GM12891 (cell line): ENCODE measurements around the gene FCGR3A.
"Not testable (repeated sequence)": the region's sequence is repeated elsewhere in the genome, so short reads cannot be mapped to it uniquely, and the experiment has no call there.

Source experiments
- DNase-seq: peaks from one replicate; pipeline ENCODE4 v3.0.0; 2011; ENCODE audit warnings: low spot score; ENCODE audit not compliant: insufficient read length
- FAIRE-seq: peaks from 2 replicates; lab custom pipeline; 2011; peaks lifted over from hg19 to GRCh38; lab: Jason Lieb, UNC
- SPI1 ChIP-seq: IDR thresholded peaks from 2 replicates; pipeline ENCODE4 v1.6.1; 2011; ENCODE audit warnings: low read depth, low read length, control low read depth

FCGR3A gene

DNA sequence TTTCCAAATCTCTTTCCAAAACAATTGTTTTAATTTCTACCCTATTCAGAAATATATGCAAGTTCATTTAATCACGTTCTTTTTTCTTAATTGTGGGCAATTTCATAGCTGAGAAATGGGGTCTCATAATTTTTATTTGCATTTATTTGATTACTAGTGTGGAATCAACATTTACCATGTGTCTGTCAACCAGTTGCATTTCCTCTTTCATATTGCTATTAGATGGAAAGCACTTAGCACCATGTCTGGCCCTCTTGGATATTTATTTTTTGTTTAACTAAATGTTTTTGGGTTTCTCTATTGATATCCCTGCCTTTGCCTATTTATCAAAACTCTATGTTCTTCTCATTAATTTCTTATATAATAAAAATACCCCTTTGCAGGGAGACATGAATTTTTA is 13.9 kb upstream of the FCGR3A start:
- not testable (repeated sequence) for DNase-seq, FAIRE-seq
- peak; percentile 30; the same call in 1 of the 2 replicates for TF ChIP-seq SPI1

DNA sequence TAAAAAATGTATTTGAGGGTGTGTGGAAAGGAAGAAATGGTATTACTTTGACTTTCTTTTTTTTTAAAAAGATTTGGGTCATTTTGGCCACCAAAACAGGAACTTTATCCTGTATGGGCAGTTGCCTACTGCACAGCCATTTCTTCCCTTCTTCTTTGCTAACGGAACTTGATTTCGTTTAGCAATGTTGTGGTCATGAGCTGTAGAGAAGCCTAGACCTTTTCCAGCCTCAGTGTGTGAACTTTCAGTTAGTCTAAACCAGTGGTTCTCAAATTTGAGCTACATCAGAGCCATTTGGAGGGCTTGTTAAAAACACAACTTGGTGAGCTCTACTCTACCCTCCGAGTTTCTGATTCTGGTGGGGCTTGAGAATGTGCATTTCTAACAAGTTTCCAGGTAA is 12.8 kb upstream of the FCGR3A start:
- not testable (repeated sequence) for DNase-seq, FAIRE-seq

DNA sequence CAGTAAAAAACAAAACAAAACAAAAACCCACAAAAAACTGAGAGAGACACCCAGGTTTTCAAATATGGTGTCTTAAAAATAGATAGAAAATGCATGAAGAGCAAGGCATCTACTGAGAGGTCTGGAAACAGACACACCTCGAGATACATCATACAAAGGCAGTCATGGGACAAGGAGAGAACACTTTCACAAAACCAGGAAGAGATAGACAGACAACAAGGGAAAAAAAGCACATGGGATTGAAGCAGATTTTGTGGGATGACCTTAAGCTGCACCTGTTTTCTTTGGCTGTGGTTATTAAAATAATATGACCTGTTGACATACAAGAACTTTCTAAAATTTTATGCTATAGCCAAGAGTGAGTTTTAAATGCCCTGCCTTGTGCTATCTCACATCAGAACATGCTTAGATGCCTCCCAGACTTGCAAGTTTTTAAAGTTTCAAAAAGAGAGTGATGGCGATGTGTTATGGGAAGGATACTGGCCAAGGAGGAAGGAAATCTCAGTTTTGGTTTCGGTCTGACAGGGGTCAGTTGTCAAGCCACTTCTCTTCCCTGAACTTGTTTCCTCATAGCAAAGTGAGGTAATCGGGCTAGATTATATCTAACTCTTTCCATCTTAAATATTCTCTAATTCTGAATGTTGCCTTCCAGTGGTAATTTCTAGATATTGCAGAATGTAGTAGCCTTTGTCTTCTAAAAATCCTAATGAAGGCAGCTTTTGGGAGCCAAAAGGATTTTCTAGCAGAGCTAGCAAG is 11.5 kb upstream of the FCGR3A start:
- peak; percentile 46; the same call in 1 of the 2 replicates for TF ChIP-seq SPI1
- peak; percentile 79 for FAIRE-seq
- DNase-seq, result not testable (repeated sequence)

DNA sequence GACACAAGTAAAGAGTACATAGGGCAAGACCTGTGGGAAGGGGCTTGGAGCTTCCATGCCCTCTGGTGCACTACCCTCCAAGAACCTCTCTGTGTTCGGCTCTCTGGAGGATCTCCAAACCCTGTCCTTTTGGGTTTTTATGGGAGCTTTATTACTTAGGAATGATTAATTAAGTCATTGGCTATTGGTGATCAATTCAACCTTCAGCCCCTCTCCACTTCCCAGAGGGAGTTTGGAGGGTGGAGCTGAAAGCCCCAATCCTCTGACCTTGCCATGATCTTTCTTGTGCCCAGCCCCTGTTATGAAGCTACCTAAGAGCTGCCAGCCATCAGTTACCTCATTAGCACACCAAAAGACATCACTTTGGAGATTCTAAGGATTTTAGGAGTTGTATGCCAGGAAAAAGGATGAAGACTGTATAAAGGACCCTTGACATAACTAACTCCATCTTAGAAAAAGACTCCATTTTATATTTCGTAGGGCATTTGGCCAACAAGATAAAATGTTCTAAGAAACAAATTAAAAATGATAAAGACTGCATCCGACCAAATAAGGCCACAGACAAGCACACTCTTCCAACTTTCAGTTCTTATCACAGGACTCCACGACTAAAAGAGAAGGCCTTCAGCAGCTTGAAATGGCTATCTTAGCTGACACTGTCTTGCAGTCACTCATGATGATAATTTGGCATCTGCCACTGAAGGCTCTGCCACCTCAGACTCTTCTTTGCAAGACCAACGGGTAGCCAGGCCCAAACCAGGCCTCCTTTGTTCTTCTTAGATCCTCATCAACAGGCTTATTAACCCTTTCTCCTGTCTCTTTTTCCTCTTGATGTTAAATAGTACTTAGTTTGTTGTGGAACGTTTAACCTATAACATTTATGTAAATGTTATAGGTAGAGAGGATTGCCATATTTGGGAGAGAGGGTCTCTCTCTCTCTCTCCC is 8.2 kb upstream of the FCGR3A start:
- FAIRE-seq, result not testable (repeated sequence)

DNA sequence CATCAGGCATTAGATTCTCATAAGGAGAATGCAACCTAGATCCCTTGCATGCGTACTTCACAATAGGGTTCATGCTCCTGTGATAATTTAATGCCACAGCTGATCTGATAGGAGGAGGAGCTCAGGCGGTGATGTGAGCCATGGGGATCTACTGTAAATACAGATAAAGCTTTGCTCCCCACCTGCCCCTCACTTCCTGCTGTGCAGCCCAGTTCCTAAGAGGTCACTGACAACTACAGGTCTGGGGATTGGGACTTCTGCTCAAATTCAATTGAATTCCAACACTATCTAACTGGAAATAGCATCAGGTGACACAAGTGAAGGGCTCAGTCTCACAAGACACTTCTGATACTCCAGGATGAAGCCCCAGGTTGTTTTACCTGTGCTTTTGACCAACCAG is 7.4 kb upstream of the FCGR3A start:
- not testable (repeated sequence) for FAIRE-seq

More for the DNA sequence above, 8.2 kb upstream of the FCGR3A start:
- not testable (repeated sequence) for DNase-seq

DNA sequence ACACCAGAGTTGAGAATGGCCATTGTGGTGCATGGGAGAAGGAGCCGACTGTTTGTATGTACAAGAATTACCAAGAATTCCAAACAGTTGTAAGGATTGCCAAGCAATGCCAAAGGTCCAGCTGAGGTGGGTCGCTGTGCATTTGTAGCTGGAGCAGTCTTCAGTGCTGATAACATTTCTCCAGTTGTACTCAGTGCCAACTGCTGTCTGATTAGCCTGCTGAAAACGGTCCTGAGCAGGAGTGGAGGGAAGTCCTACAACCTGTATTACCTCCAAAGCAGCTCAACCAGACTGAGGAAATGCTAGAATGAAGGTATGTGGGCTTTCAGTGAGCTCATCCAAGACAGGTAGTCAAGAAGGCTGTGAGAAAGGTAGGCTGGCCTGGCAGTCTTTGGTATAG is 6.5 kb upstream of the FCGR3A start:
- FAIRE-seq, DNase-seq: not testable (repeated sequence)

More for the DNA sequence above, 7.4 kb upstream of the FCGR3A start:
- not testable (repeated sequence) for DNase-seq

DNA sequence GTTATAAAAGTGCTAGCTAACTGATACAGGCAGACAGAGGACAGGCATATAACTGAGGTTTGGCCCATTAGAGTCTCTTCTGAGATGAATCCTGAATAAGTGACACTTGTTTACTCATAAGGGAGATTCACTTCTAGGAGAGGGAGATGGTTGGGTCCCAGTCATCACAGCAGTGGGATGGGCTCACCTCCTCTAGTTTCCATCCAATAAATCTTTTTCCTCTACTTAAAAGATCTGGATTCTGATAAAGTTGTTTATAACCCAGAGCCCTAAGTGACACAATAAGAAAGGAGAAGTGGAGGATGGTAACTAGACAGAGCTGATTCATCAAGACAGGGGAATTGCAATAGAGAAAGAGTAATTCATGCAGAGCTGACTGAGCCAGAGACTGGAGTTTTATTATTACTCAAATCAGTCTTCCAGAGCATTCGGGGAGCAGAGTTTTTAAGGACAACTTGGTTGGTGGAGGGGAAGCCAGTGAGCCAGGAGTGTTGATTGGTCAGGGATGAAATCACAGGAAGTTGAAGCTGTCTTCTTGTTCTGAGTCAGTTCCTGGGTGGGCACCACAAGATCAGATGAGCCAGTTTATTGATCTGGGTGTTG is 5.3 kb upstream of the FCGR3A start:
- DNase-seq, result not testable (repeated sequence)
- 0 out of 2 replicates have a peak, but pooled peaks have one; percentile 30 for TF ChIP-seq SPI1
- peak; percentile 85 for FAIRE-seq

DNA sequence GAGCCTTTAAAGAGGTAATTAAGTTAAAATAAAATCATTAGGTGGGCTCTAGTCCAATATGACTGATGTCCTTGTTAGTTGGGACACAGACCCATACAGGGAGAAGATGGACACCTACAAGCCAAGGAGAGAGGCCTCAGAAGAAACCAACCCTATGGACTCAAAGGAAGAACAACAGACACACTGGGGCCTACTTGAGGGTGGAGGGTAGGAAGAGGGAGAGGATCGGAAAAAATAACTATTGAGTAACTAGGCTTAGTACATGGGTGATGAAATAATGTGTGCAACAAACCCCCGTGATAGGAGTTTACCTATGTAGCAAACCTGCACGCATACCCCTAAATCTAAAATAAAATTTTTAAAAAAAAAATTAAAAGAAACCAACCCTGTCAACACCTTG is 4.7 kb upstream of the FCGR3A start:
- FAIRE-seq, DNase-seq: not testable (repeated sequence)

DNA sequence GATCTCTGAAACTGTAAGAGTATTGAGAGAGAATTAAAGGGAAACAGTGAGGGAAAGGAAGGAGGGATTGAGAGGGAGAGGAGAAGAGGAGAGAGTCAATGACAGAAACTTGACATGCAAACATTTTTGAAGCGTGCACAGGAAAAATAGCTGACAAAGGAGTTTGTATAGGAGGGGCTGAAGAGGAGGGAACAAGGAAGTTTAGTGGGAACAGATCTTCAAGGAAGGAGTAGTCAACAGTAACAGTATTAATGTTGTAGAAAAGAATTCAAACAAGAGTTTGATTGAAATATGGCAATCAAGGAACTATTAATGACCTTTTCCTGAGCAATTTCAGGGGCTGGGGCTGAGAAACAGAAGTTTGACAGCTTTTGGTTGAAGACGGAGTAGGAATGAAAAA is 4.0 kb upstream of the FCGR3A start:
- not testable (repeated sequence) for FAIRE-seq, DNase-seq

DNA sequence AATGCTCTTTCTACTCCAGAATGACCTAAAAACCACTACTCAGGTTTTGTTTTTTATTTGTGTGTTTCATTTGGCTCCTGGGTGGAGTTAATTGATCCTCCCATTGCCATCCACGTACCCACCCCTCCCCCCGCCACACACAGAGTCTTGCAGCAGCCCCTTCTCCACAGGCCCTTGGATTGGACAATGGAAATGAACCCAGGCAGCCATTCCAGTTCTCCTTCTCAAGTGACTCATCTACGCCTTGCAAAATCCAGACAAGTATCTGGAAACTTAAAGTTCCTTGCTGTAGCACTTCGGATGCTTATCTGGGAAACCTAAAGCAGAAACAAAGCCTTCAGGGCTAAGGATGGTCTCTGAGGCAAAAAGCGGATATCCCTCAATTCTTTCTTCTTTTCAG is 1.3 kb upstream of the FCGR3A start:
- DNase-seq, FAIRE-seq: not testable (repeated sequence)

DNA sequence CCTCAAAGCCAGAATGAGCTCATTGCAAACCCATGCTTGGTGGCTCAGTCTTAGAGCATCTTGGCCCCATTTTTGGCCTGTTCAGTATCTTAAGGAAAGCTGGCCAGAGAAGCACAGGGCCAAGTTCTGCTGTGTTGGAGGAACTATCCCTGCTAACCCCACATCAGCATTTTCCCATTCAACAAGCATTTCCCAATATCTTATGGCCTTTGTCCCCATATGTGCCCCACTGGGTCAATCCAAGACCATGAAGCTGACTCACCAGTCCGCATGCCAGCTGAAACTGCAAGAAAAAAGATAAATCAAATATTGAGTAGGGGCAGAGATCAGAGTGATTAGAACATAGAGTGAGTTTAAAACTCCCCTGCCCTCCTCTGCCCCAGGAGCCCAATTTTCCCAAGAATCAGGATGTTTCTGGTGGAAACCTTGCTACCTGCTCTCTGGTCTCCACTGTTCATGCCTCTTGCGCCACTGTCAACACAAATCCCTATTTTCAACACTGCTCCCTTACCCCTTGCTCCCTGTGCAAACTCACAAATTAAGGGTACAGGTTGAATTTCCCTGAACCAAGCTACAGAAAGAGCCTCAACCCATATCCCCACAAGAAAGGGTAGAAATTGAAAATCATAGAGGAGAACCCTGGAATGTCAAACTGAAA is 740 bp downstream of the FCGR3A start:
- DNase-seq, FAIRE-seq: not testable (repeated sequence)

DNA sequence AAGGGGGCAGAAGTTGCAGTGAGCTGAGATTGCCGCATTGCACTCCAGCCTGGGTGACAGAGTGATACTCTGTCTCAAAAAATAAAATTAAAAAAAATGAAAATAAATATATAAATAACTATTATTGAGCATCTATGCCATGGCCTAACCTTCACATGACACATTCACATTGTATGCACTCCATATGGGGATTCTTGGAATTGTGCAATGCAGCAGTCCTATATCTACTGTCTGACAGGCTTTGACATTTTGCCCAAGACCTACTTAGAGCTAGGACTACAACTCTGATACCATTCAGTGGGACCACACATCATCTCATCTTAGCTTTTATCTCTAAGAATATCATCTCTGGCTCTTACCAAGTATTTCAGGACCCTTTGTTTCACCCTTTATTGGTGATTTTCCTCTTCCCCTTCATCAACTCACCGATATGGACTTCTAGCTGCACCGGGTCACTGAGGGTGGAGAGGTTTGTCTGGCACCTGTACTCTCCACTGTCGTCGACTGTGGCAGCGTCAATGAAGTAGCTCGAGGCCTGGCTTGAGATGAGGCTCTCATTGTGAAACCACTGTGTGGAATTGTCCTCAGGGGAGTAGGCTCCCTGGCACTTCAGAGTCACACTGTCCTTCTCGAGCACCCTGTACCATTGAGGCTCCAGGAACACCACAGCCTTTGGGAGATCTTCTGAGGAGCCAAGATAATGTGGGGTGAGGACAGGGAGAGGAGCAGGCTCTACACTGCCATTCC is 1.4 kb downstream of the FCGR3A start:
- not testable (repeated sequence) for DNase-seq, FAIRE-seq

DNA sequence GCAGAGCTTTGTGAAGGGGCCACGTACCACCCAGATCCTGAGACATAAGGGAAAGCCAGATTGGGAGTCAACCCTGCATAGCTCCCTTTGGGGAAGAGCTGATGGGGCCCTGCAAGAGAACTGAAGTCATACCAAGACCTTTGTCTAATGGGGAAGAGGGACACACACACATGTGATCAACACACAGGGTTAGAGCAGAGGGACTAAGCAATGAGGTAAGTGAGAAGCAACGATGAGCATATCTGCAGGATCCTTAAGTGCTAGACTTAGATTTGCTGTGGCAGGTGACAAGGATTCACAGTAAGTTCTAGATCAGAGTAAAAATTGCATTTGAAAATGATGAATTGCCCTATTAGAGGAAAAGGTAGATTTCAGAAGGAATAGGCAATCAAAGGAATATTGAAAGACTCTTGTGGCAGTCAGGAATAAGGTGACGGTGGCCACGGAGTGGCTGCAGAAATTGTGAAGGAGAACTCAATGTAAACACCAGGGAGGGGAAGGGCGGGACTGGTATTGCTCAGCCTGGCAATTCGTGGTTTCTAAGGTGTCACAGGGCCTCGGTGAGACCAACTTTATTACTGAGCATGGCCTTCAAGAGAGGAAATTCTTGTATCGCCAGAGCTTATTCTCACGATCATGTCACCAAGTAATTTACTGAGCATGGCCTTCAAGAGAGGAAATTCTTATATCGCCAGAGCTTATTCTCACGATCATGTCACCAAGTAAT is 4.5 kb downstream of the FCGR3A start:
- DNase-seq, result not testable (repeated sequence)
- peak; percentile 31 for FAIRE-seq

DNA sequence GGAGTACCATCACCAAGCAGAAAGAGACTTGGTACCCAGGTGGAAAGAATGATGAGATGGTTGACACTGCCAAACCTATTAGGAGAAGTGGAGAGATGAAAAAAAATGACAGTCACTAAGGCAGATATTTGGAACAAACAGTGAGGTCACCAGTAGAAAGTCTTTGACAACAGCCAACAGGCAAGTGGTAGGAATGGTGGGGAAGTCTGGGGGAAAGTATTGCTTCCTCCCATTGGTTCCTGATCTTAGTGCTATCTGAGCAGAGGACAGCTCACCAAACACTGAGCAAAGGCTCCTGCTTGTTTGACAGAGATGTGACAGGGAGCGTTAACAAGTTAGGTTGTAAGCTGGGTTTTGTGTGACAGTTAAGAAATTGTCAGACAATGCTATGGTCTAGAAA is 6.5 kb downstream of the FCGR3A start:
- FAIRE-seq, result peak; percentile 62

More for the DNA sequence above, 6.5 kb downstream of the FCGR3A start:
- DNase-seq, result not testable (repeated sequence)
